ENCODE results near the gene ZNRF3.
A peak's percentile ranks its signal among the peaks of the same experiment; 100 is the strongest.
"Not testable (repeated sequence)": the region's sequence is repeated elsewhere in the genome, so short reads cannot be mapped to it uniquely, and the experiment has no call there.

The ZNRF3 gene

GRCh38 chr22:29039148-29039547 is 155.8 kb downstream of the ZNRF3 start:
- Histone ChIP-seq H3K4ac (ENCODE audit: low read depth, low read length) (no peak overlapping the region), H3K4me2 (ENCODE audit: low read length) (no peak overlapping the region), H2AFZ (ENCODE audit: insufficient read depth, low read length, poor library complexity) (no peak overlapping the region), H3K4me1 (ENCODE audit: control insufficient read depth in 1 of 2, insufficient read depth in 2 of 2, low read length in 2 of 2) (peaks cover 5 to 11% of the 10 kb centered on the region in 2 experiments), H3K18ac (ENCODE audit: low read length) (no peak overlapping the region), H2BK12ac (ENCODE audit: low read length) (no peak overlapping the region), H3K23ac (ENCODE audit: low read length) (no peak overlapping the region), H3K79me1 (ENCODE audit: low read length) (peaks cover 4% of the 10 kb centered on the region), H3K4me3 (ENCODE audit: low read depth, low read length) (no peak overlapping the region), H3K27ac (ENCODE audit: low read depth, low read length) (no peak overlapping the region), H4K91ac (ENCODE audit: low read depth, low read length) (no peak overlapping the region), H4K8ac (ENCODE audit: low read depth, low read length) (no peak overlapping the region), H3K27me3 (ENCODE audit: insufficient read depth, low read length) (no peaks in the 10 kb centered on the region), H2BK120ac (ENCODE audit: insufficient read depth, low read length, poor library complexity) (no peak overlapping the region), H4K12ac (ENCODE audit: low read depth, low read length) (no peak overlapping the region), H3K14ac (ENCODE audit: low read length) (no peak overlapping the region), H3K79me2 (ENCODE audit: control insufficient read depth, insufficient read depth, low read length, poor library complexity) (no peaks in the 10 kb centered on the region), H2BK5ac (ENCODE audit: low read depth, low read length, poor library complexity) (no peak overlapping the region), H3K36me3 (ENCODE audit: control insufficient read depth in 1 of 2, insufficient read depth in 2 of 2, low read length in 2 of 2) (peaks cover 0 to 5% of the 10 kb centered on the region in 2 experiments), H2AK5ac (ENCODE audit: low read length) (no peak overlapping the region), H3K9me3 (ENCODE audit: insufficient read depth, low read depth, low read length) (no peaks in the 10 kb centered on the region), H3K9ac (ENCODE audit: low read length) (no peak overlapping the region)
- peak; percentile 43 to 65 for DNase-seq
- no CpG with 5 or more reads among the region's 9 CpGs for WGBS (ENCODE audit: extremely low coverage, insufficient coverage, insufficient read length)

- H3K4me3 ChIP-seq (ENCODE audit: low read depth, low read length); H2BK120ac ChIP-seq (ENCODE audit: insufficient read depth, low read length, poor library complexity); H2AFZ ChIP-seq (ENCODE audit: insufficient read depth, low read length, poor library complexity); H4K91ac ChIP-seq (ENCODE audit: low read depth, low read length); H4K8ac ChIP-seq (ENCODE audit: low read depth, low read length); H3K4me2 ChIP-seq (ENCODE audit: low read length); H3K18ac ChIP-seq (ENCODE audit: low read length); H3K4ac ChIP-seq (ENCODE audit: low read depth, low read length); H3K27me3 ChIP-seq (ENCODE audit: insufficient read depth, low read length); H4K12ac ChIP-seq (ENCODE audit: low read depth, low read length); H3K36me3 ChIP-seq (ENCODE audit: control insufficient read depth in 1 of 2, insufficient read depth in 2 of 2, low read length in 2 of 2); H3K23ac ChIP-seq (ENCODE audit: low read length); H2BK5ac ChIP-seq (ENCODE audit: low read depth, low read length, poor library complexity); H3K9me3 ChIP-seq (ENCODE audit: insufficient read depth, low read depth, low read length); H3K79me2 ChIP-seq (ENCODE audit: control insufficient read depth, insufficient read depth, low read length, poor library complexity); H3K79me1 ChIP-seq (ENCODE audit: low read length); H3K9ac ChIP-seq (ENCODE audit: low read length); H3K14ac ChIP-seq (ENCODE audit: low read length); H3K27ac ChIP-seq (ENCODE audit: low read depth, low read length); H2AK5ac ChIP-seq (ENCODE audit: low read length); H2BK12ac ChIP-seq (ENCODE audit: low read length): not testable (repeated sequence)
- peaks cover 8 to 14% of the 10 kb centered on the region in 2 experiments for H3K4me1 ChIP-seq (ENCODE audit: control insufficient read depth in 1 of 2, insufficient read depth in 2 of 2, low read length in 2 of 2)
- DNase-seq: peak; percentile 18 to 19
- WGBS (ENCODE audit: extremely low coverage, insufficient coverage, insufficient read length): no CpG with 5 or more reads among the region's 4 CpGs
Observed at GRCh38 chr22:29039684-29040083, 156.3 kb downstream of the ZNRF3 start.

GRCh38 chr22:29040385-29041275 is 157.3 kb downstream of the ZNRF3 start:
- peak; percentile 62 to 89 for DNase-seq
- no CpG with 5 or more reads among the region's 9 CpGs for WGBS (ENCODE audit: extremely low coverage, insufficient coverage, insufficient read length)

GRCh38 chr22:29041408-29041807 is 158.0 kb downstream of the ZNRF3 start:
- no peak overlapping the region for H2AK5ac ChIP-seq (ENCODE audit: low read length)
- H3K4ac ChIP-seq (ENCODE audit: low read depth, low read length): no peak overlapping the region
- no peak overlapping the region for H3K27ac ChIP-seq (ENCODE audit: low read depth, low read length)
- H3K9ac ChIP-seq (ENCODE audit: low read length): no peak overlapping the region
- H2BK120ac ChIP-seq (ENCODE audit: insufficient read depth, low read length, poor library complexity): no peak overlapping the region
- H3K27me3 ChIP-seq (ENCODE audit: insufficient read depth, low read length): no peaks in the 10 kb centered on the region
- H3K79me1 ChIP-seq (ENCODE audit: low read length): peaks cover 4% of the 10 kb centered on the region
- no peak overlapping the region for H3K14ac ChIP-seq (ENCODE audit: low read length)
- H3K18ac ChIP-seq (ENCODE audit: low read length): no peak overlapping the region
- H3K4me1 ChIP-seq (ENCODE audit: control insufficient read depth in 1 of 2, insufficient read depth in 2 of 2, low read length in 2 of 2): peaks cover 8 to 17% of the 10 kb centered on the region in 2 experiments
- no CpG with 5 or more reads among the region's 2 CpGs for WGBS (ENCODE audit: extremely low coverage, insufficient coverage, insufficient read length)
- no peak overlapping the region for H4K12ac ChIP-seq (ENCODE audit: low read depth, low read length)
- H2BK12ac ChIP-seq (ENCODE audit: low read length): no peak overlapping the region
- no peak overlapping the region for H2AFZ ChIP-seq (ENCODE audit: insufficient read depth, low read length, poor library complexity)
- H3K23ac ChIP-seq (ENCODE audit: low read length): no peak overlapping the region
- H3K79me2 ChIP-seq (ENCODE audit: control insufficient read depth, insufficient read depth, low read length, poor library complexity): no peaks in the 10 kb centered on the region
- H4K91ac ChIP-seq (ENCODE audit: low read depth, low read length): no peak overlapping the region
- DNase-seq: no peak
- H3K4me2 ChIP-seq (ENCODE audit: low read length): no peak overlapping the region
- H3K4me3 ChIP-seq (ENCODE audit: low read depth, low read length): no peak overlapping the region
- no peak overlapping the region for H4K8ac ChIP-seq (ENCODE audit: low read depth, low read length)
- H2BK5ac ChIP-seq (ENCODE audit: low read depth, low read length, poor library complexity): no peak overlapping the region
- peaks cover 7 to 19% of the 10 kb centered on the region in 2 experiments for H3K36me3 ChIP-seq (ENCODE audit: control insufficient read depth in 1 of 2, insufficient read depth in 2 of 2, low read length in 2 of 2)
- H3K9me3 ChIP-seq (ENCODE audit: insufficient read depth, low read depth, low read length): no peaks in the 10 kb centered on the region

More at GRCh38 chr22:29040385-29041275, 157.3 kb downstream of the ZNRF3 start:
- peaks cover 8 to 17% of the 10 kb centered on the region in 2 experiments for H3K4me1 ChIP-seq (ENCODE audit: control insufficient read depth in 1 of 2, insufficient read depth in 2 of 2, low read length in 2 of 2)
- no peak overlapping the region for H3K9ac ChIP-seq (ENCODE audit: low read length)
- H3K79me1 ChIP-seq (ENCODE audit: low read length): peaks cover 4% of the 10 kb centered on the region
- H2AFZ ChIP-seq (ENCODE audit: insufficient read depth, low read length, poor library complexity): no peak overlapping the region
- no peak overlapping the region for H3K14ac ChIP-seq (ENCODE audit: low read length)
- no peak overlapping the region for H3K27ac ChIP-seq (ENCODE audit: low read depth, low read length)
- no peak overlapping the region for H3K18ac ChIP-seq (ENCODE audit: low read length)
- no peaks in the 10 kb centered on the region for H3K79me2 ChIP-seq (ENCODE audit: control insufficient read depth, insufficient read depth, low read length, poor library complexity)
- H3K4me2 ChIP-seq (ENCODE audit: low read length): no peak overlapping the region
- H2BK12ac ChIP-seq (ENCODE audit: low read length): peak overlapping the region; percentile 66
- H3K27me3 ChIP-seq (ENCODE audit: insufficient read depth, low read length): no peaks in the 10 kb centered on the region
- H4K91ac ChIP-seq (ENCODE audit: low read depth, low read length): peak overlapping the region; percentile 28
- no peak overlapping the region for H3K4ac ChIP-seq (ENCODE audit: low read depth, low read length)
- no peak overlapping the region for H2BK5ac ChIP-seq (ENCODE audit: low read depth, low read length, poor library complexity)
- H2AK5ac ChIP-seq (ENCODE audit: low read length): peak overlapping the region; percentile 14
- H3K9me3 ChIP-seq (ENCODE audit: insufficient read depth, low read depth, low read length): no peaks in the 10 kb centered on the region
- H4K8ac ChIP-seq (ENCODE audit: low read depth, low read length): no peak overlapping the region
- H3K36me3 ChIP-seq (ENCODE audit: control insufficient read depth in 1 of 2, insufficient read depth in 2 of 2, low read length in 2 of 2): peaks cover 0 to 12% of the 10 kb centered on the region in 2 experiments
- H3K23ac ChIP-seq (ENCODE audit: low read length): no peak overlapping the region
- H4K12ac ChIP-seq (ENCODE audit: low read depth, low read length): no peak overlapping the region
- H3K4me3 ChIP-seq (ENCODE audit: low read depth, low read length): no peak overlapping the region
- peak overlapping the region; percentile 29 for H2BK120ac ChIP-seq (ENCODE audit: insufficient read depth, low read length, poor library complexity)
